HG02759 (cell line): Measurements from ENCODE around the gene RFX8.
"Not testable (repeated sequence)": the region's sequence is repeated elsewhere in the genome, so short reads cannot be mapped to it uniquely, and the experiment has no call there.

ENCODE experiments used
- ATAC-seq: cut with Tn5 transposase; IDR thresholded peaks from one replicate; pipeline ENCODE4 v1.9.1; 2021; ENCODE audit warnings: mild to moderate bottlenecking, moderate library complexity; ENCODE audit not compliant: unreplicated experiment

Gene RFX8

DNA sequence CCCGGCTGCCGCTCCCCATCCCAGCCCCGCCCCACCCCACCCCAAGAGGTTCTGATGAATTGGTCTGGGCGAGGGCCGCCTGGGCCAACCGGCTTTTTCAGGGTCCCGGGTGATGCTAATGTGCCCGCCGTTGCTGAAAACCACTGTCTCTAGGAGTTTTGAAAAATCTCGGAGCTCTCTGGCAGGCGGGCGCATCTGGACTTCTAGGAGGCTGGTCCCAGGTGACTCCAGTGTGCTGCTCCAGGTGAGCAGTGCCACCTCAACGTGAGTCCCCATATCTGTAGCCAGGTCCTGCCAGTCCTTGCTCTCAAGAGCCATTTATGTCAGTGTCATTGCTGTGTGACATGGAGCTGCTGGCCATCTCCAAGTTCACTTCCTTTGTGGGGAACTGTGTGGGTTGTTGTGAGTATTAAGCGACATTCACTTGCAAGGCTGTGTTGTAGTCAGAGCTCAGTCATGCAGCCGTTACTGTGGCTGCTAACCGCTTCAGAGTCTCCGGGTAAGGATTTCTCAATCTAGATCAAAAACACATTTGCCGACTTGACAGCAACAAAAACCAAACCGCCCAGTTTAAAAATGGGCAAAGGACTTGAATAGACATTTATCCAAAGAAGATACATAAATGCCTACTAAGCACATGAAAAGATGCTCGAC, at the start of gene RFX8:
RFX8 (minus strand) TSS at position 382 of the 654 bp plus-strand sequence. CDS start 8,264 bp downstream, outside the sequence.
- no peak for ATAC-seq

DNA sequence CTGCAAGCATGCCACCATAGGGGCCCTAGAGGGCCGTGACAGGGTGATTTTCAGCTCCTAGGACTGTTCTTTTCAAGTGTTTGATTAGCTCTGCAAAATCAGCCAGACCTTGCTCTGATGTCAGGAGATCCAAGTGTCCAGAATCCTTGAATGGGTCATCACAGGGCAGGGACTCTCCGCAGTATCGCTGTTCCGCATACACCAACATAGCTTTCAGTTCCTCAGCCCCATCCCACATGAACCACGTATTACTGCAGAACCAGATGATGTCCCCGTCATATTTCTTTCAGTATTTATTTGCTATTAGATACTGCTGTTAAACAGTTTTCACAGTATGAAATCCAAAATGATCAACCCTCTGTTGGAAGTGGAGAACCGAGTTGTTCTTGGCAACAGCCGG, 46.6 kb upstream of the RFX8 start:
- ATAC-seq: no peak

DNA sequence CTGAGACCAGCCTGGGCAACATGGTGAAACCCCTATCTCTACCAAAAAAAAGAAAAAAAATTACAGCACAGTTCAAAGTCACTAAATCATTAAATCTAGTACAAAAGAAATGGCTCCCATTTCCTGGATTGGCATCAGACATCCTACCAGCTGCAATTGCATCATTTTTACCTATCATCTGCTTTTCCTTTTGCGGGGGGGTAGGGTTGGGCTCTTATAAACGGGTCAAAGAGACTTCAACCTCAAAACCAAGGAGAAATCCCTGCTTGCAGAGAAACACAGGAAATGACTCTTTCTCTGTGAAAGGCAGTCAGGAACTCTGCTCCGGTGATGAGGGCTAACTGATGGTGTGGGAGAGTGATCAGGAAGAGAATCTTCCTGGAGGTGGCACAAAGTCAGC, 45.3 kb upstream of the RFX8 start:
- no peak for ATAC-seq

- no peak for ATAC-seq
These were observed 43.9 kb upstream of the RFX8 start for GRCh38 chr2:101518578-101519492.

DNA sequence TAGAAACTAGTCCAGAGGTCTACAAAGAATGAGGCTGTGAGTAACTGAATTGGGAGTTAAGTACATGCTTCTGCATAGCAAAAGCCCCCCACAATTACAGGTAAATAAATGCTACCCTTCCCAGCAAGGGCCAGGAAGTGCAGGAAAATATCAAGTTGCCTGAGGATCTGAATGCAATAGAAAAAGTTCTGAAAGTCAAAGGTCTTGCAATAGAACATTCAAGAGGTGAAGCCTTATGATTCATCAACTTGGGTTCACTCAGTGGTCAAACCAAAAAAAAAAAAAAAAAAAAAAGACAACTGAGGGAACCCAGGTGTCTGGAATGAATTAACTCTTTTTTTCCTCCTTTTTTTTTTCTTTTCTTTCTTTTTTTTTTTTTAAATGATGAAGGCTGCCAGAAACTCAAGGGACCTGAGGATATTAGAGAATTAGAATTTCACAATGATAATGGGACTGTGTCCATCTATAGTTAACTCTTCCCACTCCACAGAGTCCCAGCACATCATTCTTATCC, 42.9 kb upstream of the RFX8 start:
- ATAC-seq: no peak

DNA sequence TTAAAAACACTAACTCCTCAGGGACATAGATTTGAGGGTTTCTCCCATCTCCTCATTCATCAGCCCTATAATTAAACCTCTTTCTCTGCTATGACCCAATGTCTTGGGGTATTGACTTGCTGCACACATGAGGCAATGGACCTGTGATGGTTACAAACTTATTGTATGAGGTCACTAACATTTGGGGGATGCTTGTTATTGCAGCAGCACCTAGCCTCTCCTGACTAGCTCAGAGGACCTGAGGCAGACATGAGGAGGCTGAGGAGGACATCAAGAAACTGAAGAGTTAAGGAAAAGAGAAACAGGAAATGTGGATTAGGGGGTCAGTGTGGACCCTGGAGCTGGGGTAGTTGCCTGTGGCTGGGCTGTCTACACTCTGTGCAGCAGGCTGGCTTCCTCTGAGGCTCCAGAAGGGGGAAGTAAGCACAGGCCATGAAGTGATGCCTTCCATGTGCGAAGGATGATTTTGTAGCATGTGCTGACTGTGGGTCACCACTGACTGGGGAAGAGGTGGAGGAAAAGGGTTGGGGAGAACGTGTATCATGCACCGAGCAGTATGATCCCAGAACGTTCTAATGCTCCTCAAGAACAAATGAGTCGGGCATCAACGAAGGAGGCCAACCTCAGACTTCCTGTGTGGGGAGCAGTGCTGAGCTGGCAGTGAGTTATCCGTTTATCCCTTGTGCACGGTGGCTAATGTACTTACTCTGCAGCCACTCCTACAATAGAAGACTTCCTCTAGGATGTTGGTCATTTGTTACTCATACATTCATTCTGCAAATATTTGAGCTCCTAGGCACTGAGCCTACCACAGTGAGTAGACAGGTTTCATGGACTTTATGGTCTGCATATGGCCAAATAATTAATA, 42.1 kb upstream of the RFX8 start:
- no peak for ATAC-seq

DNA sequence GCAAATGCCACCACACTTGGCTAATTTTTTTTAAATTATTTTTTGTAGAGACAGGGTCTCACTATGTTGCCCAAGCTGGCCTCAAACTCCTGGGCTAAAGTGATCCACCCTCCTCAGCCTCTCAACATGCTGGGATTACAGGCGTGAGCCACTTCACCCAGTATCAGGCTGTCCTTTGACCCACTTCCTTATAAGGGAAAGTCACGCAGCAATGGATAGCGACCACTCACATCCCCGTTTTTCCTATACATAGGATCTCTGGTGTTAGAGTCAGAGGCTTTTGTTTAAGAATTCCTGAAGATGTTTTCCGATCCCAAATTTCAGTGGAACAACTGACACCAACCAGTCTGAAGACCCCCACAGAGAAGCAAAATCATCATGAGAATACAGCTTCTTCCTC, 41.4 kb upstream of the RFX8 start:
- no peak for ATAC-seq

- no peak for ATAC-seq
These were observed 40.6 kb upstream of the RFX8 start for GRCh38 chr2:101515477-101515876.

- ATAC-seq: no peak
These were observed 38.1 kb upstream of the RFX8 start for GRCh38 chr2:101512993-101513392.

DNA sequence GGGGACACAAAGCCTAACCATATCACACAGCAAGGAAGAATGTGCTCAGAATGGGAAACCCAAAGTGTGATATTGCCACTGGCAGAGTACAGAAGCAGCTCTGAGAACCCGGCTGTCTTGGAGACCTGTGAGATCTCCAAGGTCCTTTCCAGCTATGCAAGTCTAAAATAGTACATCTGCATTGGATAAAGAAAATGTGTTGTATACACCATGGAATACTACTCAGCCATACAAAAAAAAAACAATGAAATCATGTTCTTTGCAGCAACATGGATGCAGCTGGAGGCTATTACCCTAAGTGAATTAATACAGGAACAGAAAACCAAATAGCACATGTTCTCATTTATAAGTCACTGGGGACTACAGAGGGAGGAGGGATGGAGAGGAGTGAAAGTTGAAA, 36.5 kb upstream of the RFX8 start:
- no peak for ATAC-seq

- no peak for ATAC-seq
These were observed 34.8 kb upstream of the RFX8 start for GRCh38 chr2:101509499-101510284.

- ATAC-seq: no peak
These were observed 33.7 kb upstream of the RFX8 start for GRCh38 chr2:101508636-101509035.

GRCh38 chr2:101505276-101505675, 30.4 kb upstream of the RFX8 start:
- not testable (repeated sequence) for ATAC-seq

DNA sequence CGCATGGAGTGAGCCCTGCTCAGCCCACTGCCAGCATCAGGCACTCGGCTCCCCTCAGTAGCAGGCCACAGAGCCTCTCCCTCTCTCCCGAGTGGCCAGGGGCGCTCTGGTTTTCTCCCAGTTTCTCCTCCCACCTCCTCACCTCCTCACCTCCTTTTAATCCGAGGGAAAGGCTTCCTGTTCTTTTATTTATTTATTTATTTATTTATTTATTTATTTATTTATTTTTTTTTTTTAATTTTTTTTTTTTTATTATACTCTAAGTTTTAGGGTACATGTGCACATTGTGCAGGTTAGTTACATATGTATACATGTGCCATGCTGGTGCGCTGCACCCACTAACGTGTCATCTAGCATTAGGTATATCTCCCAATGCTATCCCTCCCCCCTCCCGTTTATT, 29.8 kb upstream of the RFX8 start:
- not testable (repeated sequence) for ATAC-seq

DNA sequence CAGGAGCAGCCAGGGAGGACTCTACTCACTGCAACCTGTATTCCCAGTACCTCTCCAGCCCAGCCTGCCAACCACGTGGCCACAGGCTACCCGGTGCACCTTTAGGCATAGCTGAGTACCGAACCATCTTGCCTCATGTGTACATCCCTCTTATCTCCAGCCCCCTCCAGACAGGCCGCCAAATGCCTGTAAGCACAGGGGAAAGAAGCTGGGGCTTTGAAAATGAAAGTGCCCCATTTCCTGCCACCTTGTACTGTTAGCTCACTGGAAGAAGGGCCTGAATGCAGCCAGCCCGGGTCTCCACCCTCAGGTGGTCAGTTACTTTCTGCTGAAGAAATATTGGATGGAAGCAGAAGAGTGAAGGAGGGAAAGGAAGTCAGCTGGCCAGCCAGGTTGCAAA, 27.2 kb upstream of the RFX8 start:
- no peak for ATAC-seq

DNA sequence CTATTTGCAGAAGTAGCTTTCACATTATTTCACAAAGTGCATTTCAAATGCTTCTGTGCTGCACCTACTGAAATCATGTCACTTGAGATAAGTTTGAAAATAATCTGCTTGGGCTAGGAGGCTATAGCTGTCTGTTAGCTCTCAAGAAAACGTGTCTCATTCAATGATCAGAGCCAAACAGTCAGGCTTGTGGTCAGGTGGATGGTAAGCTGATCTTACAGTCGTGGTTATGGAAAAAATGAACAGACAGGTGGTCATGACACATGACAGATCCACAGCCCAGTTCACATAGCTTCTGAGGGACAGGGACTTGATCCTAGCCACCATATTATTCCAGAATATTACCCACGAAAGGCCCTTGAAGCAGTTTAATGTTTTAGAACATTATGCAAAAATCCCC, 26.5 kb upstream of the RFX8 start:
- no peak for ATAC-seq

GRCh38 chr2:101500860-101501259, 25.9 kb upstream of the RFX8 start:
- no peak for ATAC-seq

GRCh38 chr2:101500180-101500579, 25.3 kb upstream of the RFX8 start:
- no peak for ATAC-seq

DNA sequence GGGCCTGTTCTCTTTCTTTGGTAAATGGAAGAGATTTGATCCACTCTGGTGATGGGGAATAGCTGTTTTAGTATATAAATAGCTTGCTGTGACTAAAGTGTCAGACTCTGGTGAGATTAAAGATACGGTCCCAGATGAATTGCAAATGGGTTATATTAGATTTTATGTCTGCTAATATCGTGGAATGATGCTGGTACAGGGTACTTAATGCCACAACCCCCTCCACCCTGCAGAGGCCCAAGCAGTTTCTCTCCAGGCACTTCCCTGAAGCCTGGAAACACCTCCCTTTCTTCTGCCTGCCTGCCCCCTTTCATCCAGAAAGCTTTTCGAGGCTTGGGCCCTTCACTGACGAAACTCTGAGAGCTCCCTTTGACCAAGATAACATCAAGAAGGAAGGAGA, 21.4 kb upstream of the RFX8 start:
- ATAC-seq: no peak

DNA sequence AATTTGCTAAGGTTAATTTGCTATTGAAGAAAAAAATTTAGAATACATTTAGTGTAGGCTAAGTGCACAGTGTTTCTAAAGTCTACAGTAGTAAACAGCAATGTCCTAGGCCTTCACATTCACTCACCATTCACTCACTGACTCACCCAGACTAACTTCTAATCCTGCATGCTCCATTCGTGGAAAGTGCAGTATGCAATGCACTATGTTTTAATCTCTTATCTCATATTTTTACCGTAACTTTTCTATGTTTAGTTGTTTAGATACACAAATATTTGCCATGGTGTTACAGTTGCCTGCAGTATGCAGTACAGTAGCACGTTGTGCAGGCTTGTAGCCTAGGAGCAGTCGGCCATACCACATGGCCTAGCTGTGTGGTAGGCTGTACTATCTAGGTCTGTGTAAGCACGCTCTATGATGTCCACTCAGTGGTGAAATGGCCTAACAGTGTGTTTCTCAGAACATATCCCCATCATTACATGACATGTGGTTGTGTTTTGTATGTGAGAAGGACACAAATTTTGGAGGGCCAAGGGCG, 18.1 kb upstream of the RFX8 start:
- ATAC-seq: no peak
